Peyer's patch (tissue), 4 donors: ENCODE data around the gene RAB27B. TPM values are rescaled to one million over a fixed set of nuclear protein-coding genes. Genes with fewer than 3 reads are reported as not detected.

Source experiments
- DNase-seq, 3 donors: peaks; one replicate each; pipeline ENCODE4 v3.0.0-alpha.2; 2017 to 2019
- H3K27ac ChIP-seq, 4 donors: fragments of 200-600 bp; sonication (generic); one replicate each; pipeline ENCODE4 v1.5.1; 2016 to 2019
- H3K27me3 ChIP-seq, 2 donors: fragments of 200-600 bp; sonication (generic); one replicate each; pipeline ENCODE4 v1.5.1; 2019
- H3K36me3 ChIP-seq, 3 donors: fragments of 200-600 bp; sonication (generic); one replicate each; pipeline ENCODE4 v1.5.1; 2016 to 2019
- H3K4me1 ChIP-seq, 4 donors: fragments of 200-600 bp; sonication (generic); one replicate each; pipeline ENCODE4 v1.5.1; 2016 to 2019
- H3K4me3 ChIP-seq, 4 donors: fragments of 200-600 bp; sonication (generic); 1 replicate in 3 of 4; 2 replicates in 1 of 4; pipeline ENCODE4 v1.5.1; 2016 to 2019; ENCODE audit warnings: mild to moderate bottlenecking in 1 of 4
- H3K9me3 ChIP-seq, 4 donors: fragments of 200-600 bp; sonication (generic); one replicate each; pipeline ENCODE4 v1.5.1; 2016 to 2019; ENCODE audit warnings: mild to moderate bottlenecking in 1 of 4
- POLR2A ChIP-seq, 2 donors: fragments of 450-650 bp; IDR thresholded peaks; one replicate each; pipeline ENCODE4 v1.5.1; 2017; ENCODE audit warnings: antibody characterized with exemption in 2 of 2, mild to moderate bottlenecking in 2 of 2, moderate library complexity in 2 of 2
- total RNA-seq, 4 donors: library from RNA; depleted of rRNA; stranded (reverse); fragments of >200 nt; gene quantifications; one replicate each; pipeline ENCODE4 v1.1.0, GENCODE V29; 2016
- TF ChIP-seq, protein P1 (sequence below), 6 experiments: fragments of 450-650 bp in 4 of 6; fragments of 200-600 bp in 2 of 6; sonication (generic) in 1 of 6; IDR thresholded peaks; one replicate each; pipeline ENCODE4 v1.5.1; 2017 to 2019; ENCODE audit warnings: antibody characterized with exemption in 6 of 6, mild to moderate bottlenecking in 3 of 6, moderate library complexity in 1 of 6

RAB27B gene
- total RNA-seq, 4 donors from 2014 or later: 2.5 to 7.1 (median 4.7) TPM

DNA sequence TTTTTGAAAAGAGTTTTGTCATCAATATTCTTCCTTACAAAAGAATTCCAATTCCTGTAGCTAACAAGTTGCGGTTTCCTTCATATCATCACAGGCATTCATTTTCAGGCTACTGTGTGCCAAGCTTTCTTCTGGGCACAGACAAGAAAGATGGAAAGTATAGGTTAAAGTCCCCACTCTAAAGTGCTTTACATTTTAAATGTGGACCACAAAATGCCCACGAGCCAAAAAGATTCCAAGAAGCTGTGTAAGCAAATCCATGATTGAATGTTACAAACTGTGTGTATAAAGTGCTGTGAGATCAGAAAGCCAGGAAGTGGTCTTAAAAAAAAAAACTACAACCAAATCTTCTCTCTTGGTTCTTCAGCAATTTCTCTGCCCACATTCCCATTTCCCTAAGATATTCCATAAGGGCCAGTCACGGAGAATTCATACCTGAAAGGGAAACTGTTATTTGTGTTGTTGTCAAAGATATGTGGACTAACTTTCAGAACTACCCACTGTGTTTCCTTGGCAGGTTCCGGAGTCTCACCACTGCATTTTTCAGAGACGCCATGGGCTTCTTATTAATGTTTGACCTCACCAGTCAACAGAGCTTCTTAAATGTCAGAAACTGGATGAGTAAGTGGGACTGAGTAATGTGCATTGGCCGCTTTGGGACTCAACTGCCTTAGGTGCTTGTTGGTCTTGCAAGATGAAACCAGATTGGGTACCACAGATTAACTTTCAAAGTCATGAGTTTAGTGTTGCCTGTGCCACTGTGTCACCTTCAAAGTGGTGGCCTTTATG is 55.7 kb downstream of the RAB27B start:
- H3K27ac ChIP-seq: no peak overlapping the region
- no peaks in the 10 kb centered on the region for H3K4me1 ChIP-seq
- H3K9me3 ChIP-seq: no peaks in the 10 kb centered on the region
- TF ChIP-seq POLR2A (IDR thresholded peaks at IDR 0.05): no peak
- TF ChIP-seq, protein P1, sequence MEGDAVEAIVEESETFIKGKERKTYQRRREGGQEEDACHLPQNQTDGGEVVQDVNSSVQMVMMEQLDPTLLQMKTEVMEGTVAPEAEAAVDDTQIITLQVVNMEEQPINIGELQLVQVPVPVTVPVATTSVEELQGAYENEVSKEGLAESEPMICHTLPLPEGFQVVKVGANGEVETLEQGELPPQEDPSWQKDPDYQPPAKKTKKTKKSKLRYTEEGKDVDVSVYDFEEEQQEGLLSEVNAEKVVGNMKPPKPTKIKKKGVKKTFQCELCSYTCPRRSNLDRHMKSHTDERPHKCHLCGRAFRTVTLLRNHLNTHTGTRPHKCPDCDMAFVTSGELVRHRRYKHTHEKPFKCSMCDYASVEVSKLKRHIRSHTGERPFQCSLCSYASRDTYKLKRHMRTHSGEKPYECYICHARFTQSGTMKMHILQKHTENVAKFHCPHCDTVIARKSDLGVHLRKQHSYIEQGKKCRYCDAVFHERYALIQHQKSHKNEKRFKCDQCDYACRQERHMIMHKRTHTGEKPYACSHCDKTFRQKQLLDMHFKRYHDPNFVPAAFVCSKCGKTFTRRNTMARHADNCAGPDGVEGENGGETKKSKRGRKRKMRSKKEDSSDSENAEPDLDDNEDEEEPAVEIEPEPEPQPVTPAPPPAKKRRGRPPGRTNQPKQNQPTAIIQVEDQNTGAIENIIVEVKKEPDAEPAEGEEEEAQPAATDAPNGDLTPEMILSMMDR (IDR thresholded peaks at IDR 0.05): no peak
- H3K27me3 ChIP-seq: no peaks in the 10 kb centered on the region
- DNase-seq: no peak
- no peak overlapping the region for H3K4me3 ChIP-seq
- no peaks in the 10 kb centered on the region for H3K36me3 ChIP-seq

DNA sequence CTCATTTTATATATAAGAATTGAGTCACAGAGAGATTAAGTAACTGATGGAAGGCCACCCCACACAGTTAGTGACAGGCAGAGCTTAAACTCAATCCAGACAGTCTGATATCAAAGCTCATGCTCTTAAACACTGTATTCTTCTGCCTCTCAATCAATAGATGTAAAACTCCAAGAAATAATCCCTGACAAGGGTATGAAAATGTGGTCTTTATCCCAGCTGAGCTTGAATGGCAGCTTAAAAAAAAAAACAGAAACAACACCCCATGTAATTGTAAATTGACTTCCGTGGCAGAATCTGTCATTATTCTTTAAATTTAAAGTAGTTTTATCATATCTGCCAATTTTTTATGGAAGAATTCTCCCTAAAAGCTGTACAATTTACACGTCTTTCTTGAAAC is 60.1 kb downstream of the RAB27B start:
- Histone ChIP-seq H3K4me3 (no peak overlapping the region), H3K27me3 (no peaks in the 10 kb centered on the region), H3K27ac (no peak overlapping the region), H3K9me3 (no peaks in the 10 kb centered on the region), H3K4me1 (no peaks in the 10 kb centered on the region), H3K36me3 (no peaks in the 10 kb centered on the region)
- no peak for DNase-seq
- TF ChIP-seq, protein P1 (IDR thresholded peaks at IDR 0.05): no peak
- TF ChIP-seq POLR2A (IDR thresholded peaks at IDR 0.05): no peak

DNA sequence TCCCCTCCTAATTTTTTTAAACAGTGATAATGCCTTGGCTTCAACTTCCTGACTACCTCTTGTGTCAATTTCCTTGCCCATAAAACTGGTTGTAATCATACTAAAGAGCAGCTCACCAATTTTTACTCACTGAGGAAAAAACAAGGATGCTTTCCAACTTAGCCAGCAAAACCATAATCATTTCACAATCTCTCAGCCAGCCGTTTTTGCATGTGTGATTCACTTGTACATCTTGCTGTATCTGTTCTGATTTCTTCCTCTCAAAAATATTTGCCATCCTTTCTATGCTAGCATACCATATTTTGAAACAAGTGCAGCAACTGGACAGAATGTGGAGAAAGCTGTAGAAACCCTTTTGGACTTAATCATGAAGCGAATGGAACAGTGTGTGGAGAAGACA is 60.7 kb downstream of the RAB27B start:
- no peak overlapping the region for H3K4me3 ChIP-seq
- no peak for DNase-seq
- no peak for TF ChIP-seq POLR2A (IDR thresholded peaks at IDR 0.05)
- TF ChIP-seq, protein P1 (IDR thresholded peaks at IDR 0.05): no peak

DNA sequence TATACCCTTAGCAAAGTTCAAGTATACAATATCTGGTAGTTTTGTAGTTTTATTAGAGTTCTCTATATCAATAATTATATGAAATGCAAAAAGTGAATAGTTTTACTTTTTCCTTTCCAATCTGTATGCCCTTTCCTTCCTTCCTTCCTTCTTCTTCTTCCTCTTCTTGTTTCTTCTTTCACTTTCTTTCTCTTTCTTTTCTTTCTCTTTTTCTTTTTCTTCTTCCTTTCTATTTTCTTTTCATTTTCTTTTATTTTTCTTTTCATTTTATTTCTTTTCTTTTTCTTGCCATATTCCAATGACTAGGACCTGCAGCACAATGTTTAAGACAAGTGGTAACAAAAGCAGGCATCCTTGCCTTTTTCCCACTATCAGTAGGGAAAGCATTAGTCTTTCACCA is 71.2 kb downstream of the RAB27B start:
- Histone ChIP-seq H3K36me3 (no peaks in the 10 kb centered on the region), H3K4me1 (no peaks in the 10 kb centered on the region), H3K27ac (no peak overlapping the region), H3K4me3 (no peak overlapping the region), H3K9me3 (no peaks in the 10 kb centered on the region), H3K27me3 (no peaks in the 10 kb centered on the region)
- TF ChIP-seq, protein P1 (IDR thresholded peaks at IDR 0.05): no peak
- TF ChIP-seq POLR2A (IDR thresholded peaks at IDR 0.05): no peak
- no peak for DNase-seq

More for the DNA sequence above, 60.7 kb downstream of the RAB27B start:
- Histone ChIP-seq H3K36me3 (no peaks in the 10 kb centered on the region), H3K9me3 (no peaks in the 10 kb centered on the region), H3K4me1 (no peaks in the 10 kb centered on the region), H3K27me3 (no peaks in the 10 kb centered on the region), H3K27ac (no peak overlapping the region)

DNA sequence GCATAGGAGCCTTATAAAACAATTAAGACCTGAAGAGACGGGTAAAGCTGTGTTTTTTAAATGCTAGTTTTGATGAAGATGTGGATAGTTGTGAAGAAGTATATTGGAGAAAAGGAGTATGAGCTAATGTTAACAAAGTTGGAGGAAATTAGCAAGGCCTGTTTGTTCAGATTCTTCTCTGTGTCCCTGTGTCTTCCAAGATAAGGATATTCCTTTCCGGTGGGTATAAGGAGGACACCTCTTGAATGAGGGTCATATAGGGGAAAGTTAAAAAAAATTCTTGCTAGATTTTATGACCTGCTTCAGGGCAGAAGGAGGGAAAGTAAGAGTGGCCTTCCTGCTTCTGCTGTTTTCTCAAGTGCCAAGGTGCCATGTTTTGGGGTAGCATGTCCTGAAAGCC is 72.0 kb downstream of the RAB27B start:
- no peak overlapping the region for H3K27ac ChIP-seq
- no peak overlapping the region for H3K4me3 ChIP-seq
- no peaks in the 10 kb centered on the region for H3K4me1 ChIP-seq
- H3K9me3 ChIP-seq: no peaks in the 10 kb centered on the region
- no peaks in the 10 kb centered on the region for H3K36me3 ChIP-seq
- H3K27me3 ChIP-seq: no peaks in the 10 kb centered on the region
- DNase-seq: no peak
- TF ChIP-seq, protein P1 (IDR thresholded peaks at IDR 0.05): no peak
- no peak for TF ChIP-seq POLR2A (IDR thresholded peaks at IDR 0.05)
